Naive thymus-derived CD8-positive, alpha-beta T cell (primary cell): ENCODE data around the gene MAB21L1. TPM values are rescaled to one million over a fixed set of nuclear protein-coding genes. Genes with fewer than 3 reads are reported as not detected.

ENCODE experiments used
- ATAC-seq, 2 donors: fragments of 150-1000 bp; cut with Tn5 transposase in 1 of 2; sonication (Bioruptor Pico), chemical (Tn5 transposase) in 1 of 2; 1 replicate in 1 of 2; 2 replicates in 1 of 2; pipeline ENCODE4 v1.10.0; 2021; ENCODE audit warnings: mild to moderate bottlenecking in 2 of 2, moderate library complexity in 2 of 2
- POLR2A ChIA-PET: fragments of 350-600 bp; sonication (Branson Sonifier 250); formaldehyde crosslinking; loops from one replicate; lab custom pipeline; 2021; ENCODE audit warnings: antibody characterized with exemption; lab: Charles Lee
- DNase-seq, 10 donors: peaks; one replicate each; pipeline versions ENCODE4 v3.0.0 to v3.0.0-alpha.2; 2020 to 2022
- H3K27ac Mint-ChIP-seq, 10 donors: one replicate each; pipeline ENCODE4 v1.8.0; 2020 to 2022; ENCODE audit warnings: mild to moderate bottlenecking in 10 of 10, mixed read lengths in 10 of 10, moderate library complexity in 4 of 10, inconsistent platforms in 1 of 10
- H3K27me3 Mint-ChIP-seq, 5 donors: one replicate each; pipeline ENCODE4 v1.8.0; 2021 to 2022; ENCODE audit warnings: mixed read lengths in 5 of 5
- H3K36me3 Mint-ChIP-seq, 3 donors: one replicate each; pipeline ENCODE4 v1.8.0; 2020 to 2022; ENCODE audit warnings: mixed read lengths in 3 of 3, mild to moderate bottlenecking in 2 of 3, inconsistent platforms in 1 of 3
- H3K4me1 Mint-ChIP-seq, 4 donors: one replicate each; pipeline ENCODE4 v1.8.0; 2021 to 2022; ENCODE audit warnings: mixed read lengths in 4 of 4
- H3K4me3 Mint-ChIP-seq, 10 donors: one replicate each; pipeline ENCODE4 v1.8.0; 2020 to 2022; ENCODE audit warnings: mild to moderate bottlenecking in 10 of 10, mixed read lengths in 10 of 10, moderate library complexity in 6 of 10, inconsistent platforms in 1 of 10
- H3K9me3 Mint-ChIP-seq, 9 donors: one replicate each; pipeline ENCODE4 v1.8.0; 2020 to 2022; ENCODE audit warnings: mixed read lengths in 9 of 9, mild to moderate bottlenecking in 3 of 9, inconsistent platforms in 1 of 9, moderate library complexity in 1 of 9
- polyA plus RNA-seq, 3 donors: library from polyadenylated mRNA; unstranded; fragments of 300-500 nt; fragmentation: Illumina TruSeq; gene quantifications; one replicate each; pipeline ENCODE4 v1.2.3, GENCODE V29; 2021
- total RNA-seq, 8 experiments: library from RNA in 2 of 8; stranded (reverse) in 2 of 8; gene quantifications; one replicate each; pipeline ENCODE4 v1.2.3 and lab custom pipeline; 2021 to 2026

The MAB21L1 gene
- total and polyA plus RNA-seq, 5 experiments from 2014 or later: not detected

DNA sequence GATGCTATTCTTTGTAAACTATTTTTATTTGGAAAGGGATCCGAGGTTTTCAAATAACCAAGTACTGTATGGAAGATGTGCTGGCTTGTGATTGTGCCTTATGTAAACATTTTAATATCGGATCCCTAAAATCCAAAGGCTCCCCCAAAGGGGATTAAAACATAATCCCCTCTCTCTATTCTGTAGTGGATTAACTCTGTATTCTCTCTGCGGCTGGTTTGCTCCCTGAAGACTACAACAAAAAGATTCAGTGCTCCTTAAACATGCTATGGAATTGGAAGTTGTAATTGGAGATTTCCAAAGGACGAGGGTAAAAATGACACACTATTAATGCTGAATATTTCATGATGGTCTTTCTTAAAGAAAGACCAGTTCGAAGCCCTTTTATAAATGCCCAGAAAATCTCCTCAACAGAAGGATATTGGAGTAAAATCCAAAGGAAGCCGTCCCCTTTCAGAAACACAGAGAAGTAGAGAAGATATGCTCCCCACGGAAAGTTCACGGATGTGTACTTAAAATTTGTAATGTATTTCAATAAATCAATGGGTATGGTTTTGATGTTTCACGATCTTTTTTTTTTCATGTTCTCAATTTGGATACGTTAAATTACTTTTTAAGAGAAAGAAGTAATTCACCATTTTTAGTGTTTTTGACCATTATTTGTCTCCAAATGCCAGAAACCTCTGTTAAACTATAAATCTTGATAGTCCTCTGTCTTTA is 6.5 kb downstream of the MAB21L1 start:
- Mint-ChIP-seq H3K27ac (no peak overlapping the region), H3K4me3 (peak overlapping the region in 3 of 10 donors; percentile 36 to 65 (median 40)), H3K4me1 (peaks cover 0 to 25% (median 16%) of the 10 kb centered on the region in 4 donors), H3K36me3 (peaks cover 15 to 33% (median 16%) of the 10 kb centered on the region in 3 donors), H3K27me3 (peaks cover 29 to 62% (median 47%) of the 10 kb centered on the region in 5 donors), H3K9me3 (peaks cover 0 to 54% (median 25%) of the 10 kb centered on the region in 9 donors)
- DNase-seq (no peak), ATAC-seq (no peak)
- POLR2A ChIA-PET: no interaction called here

DNA sequence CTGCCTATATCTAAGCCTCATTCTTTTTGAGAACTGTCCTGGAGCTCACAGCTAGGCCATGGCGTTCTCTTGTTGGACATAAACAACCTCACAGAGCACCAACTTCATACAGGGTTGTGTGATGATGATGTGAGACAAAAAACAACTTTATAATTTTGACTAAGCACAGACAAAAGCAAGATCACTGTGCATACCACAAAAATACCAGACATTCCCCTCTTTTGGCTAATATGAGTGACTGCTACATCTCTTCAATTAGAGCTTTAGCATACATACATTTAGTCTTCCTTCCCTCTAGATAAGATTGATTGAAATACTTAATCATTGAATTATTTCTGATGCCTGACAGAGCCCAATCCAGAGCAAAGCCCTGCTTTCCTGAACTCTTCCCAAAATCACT is 8.3 kb downstream of the MAB21L1 start:
- Mint-ChIP-seq H3K4me3 (no peak overlapping the region), H3K36me3 (peaks cover 13 to 21% (median 19%) of the 10 kb centered on the region in 3 donors), H3K27me3 (peaks cover 33 to 58% (median 51%) of the 10 kb centered on the region in 5 donors), H3K27ac (no peak overlapping the region), H3K4me1 (peaks cover 0 to 20% (median 9%) of the 10 kb centered on the region in 4 donors), H3K9me3 (peaks cover 0 to 46% (median 24%) of the 10 kb centered on the region in 9 donors)
- DNase-seq: no peak
- ATAC-seq: no peak
- POLR2A ChIA-PET: no interaction called here

DNA sequence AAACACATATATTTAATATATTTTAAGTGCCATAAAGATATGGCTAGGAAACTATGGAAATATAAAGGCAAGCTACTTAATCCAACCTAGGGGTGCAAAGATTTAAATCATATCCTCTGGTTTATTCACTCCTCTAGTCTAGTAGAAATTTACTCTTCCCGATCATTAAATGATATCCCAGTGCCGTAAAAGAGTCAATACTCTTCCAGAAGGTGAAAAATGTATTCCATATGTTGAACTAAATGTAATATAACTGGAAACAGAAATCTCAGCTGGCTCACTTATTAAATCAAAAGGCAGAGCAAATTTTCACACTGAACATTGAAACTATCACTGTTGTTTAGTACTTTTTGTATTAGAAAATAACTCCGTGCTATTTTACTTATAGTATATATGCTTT is 11.1 kb downstream of the MAB21L1 start:
- Mint-ChIP-seq H3K4me1 (peaks cover 0 to 7% (median 3%) of the 10 kb centered on the region in 4 donors), H3K4me3 (no peak overlapping the region), H3K36me3 (peaks cover 21 to 30% (median 29%) of the 10 kb centered on the region in 3 donors), H3K27ac (no peak overlapping the region), H3K9me3 (peaks cover 0 to 26% (median 17%) of the 10 kb centered on the region in 9 donors), H3K27me3 (peaks cover 24 to 54% (median 35%) of the 10 kb centered on the region in 5 donors)
- POLR2A ChIA-PET: no interaction called here
- ATAC-seq (no peak), DNase-seq (no peak)

DNA sequence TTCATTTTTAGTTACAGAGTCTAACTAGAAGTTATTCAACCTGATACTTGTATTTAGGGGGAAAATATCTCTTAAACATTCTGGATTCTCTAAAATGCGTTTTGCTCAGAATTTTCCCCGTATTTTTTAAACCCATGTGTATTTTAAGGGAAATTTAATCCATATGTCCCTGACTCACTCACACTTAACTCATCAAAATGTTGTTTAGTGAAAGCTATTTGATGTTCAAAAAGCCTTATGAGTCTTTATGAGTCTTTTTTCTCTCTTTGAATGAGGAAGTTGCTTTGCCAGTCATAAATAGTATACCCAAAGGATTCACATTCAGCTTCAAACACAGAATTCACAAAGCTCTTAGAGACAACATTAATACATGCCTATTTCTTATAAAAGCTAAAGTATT is 16.4 kb downstream of the MAB21L1 start:
- no peak for DNase-seq
- H3K9me3 Mint-ChIP-seq: peaks cover 0 to 7% (median 0%) of the 10 kb centered on the region in 9 donors
- no peak overlapping the region for H3K4me3 Mint-ChIP-seq
- POLR2A ChIA-PET: no interaction called here
- ATAC-seq: no peak
- peaks cover 7 to 33% (median 15%) of the 10 kb centered on the region in 5 donors for H3K27me3 Mint-ChIP-seq
- H3K36me3 Mint-ChIP-seq: peaks cover 24 to 40% (median 24%) of the 10 kb centered on the region in 3 donors
- H3K27ac Mint-ChIP-seq: no peak overlapping the region
- H3K4me1 Mint-ChIP-seq: no peaks in the 10 kb centered on the region

DNA sequence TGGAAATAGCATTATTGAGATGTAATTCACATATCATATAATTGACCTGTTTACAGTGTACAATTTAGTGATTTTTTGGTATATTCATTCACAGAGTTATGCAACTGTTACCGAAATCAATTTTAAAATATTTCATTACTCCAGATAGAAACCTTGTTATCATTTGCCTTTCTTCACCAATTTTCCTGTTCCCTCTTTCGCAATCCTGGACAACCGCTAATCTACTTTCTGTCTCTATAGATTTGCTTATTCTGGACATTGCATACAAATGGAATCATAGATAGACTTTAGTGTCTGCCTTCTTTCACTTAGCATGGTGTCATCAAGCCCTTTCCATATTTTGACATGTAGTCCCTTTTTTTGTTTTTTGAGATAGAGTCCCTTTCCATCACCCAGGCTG is 19.2 kb downstream of the MAB21L1 start:
- Mint-ChIP-seq H3K4me3 (no peak overlapping the region), H3K27ac (no peak overlapping the region), H3K9me3 (peaks cover 0 to 5% (median 0%) of the 10 kb centered on the region in 9 donors), H3K36me3 (peaks cover 26 to 43% (median 28%) of the 10 kb centered on the region in 3 donors), H3K27me3 (peaks cover 0 to 8% (median 3%) of the 10 kb centered on the region in 5 donors), H3K4me1 (no peaks in the 10 kb centered on the region)
- DNase-seq: no peak
- POLR2A ChIA-PET: no interaction called here
- no peak for ATAC-seq

DNA sequence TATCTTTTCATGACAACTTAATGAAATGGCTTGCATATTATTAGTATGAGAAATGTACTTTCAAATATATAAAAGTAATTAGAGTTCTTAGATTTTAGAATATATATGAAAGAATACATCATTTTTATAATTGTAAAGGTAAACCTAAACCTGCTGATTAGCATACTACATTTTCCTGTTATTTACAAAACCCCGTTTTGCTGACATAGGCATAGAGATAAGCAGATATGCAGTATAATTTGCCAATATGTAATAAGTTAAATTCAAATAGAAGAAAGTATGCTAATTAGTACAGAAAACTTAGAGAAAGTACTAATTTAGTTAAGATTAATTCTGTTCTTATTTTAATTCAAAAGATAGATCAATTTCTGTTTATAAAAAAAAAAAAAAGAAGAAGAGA is 21.5 kb downstream of the MAB21L1 start:
- H3K36me3 Mint-ChIP-seq: peaks cover 22 to 40% (median 27%) of the 10 kb centered on the region in 3 donors

DNA sequence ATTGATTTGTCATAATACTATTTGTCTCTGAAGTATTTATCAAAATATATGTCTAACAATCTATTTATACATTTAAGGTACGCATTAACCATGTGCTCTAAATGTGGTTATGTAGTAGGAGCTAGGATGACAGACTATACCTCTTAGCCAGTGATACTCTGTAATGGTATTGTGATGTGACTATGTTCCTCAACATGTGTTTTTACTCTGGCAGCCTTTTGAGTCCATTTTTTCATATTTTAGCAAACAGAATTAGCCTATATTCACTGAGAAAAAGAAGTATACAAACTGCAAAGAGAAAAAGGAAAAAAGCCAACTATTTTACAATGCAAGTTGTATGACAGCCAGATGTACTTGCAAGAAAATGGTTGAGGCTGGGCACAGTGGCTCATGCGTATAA is 26.7 kb downstream of the MAB21L1 start:
- peaks cover 0 to 2% (median 0%) of the 10 kb centered on the region in 4 donors for H3K4me1 Mint-ChIP-seq
- no peak overlapping the region for H3K27ac Mint-ChIP-seq
- H3K4me3 Mint-ChIP-seq: no peak overlapping the region
- peaks cover 0 to 2% (median 0%) of the 10 kb centered on the region in 9 donors for H3K9me3 Mint-ChIP-seq
- DNase-seq (no peak), ATAC-seq (no peak)
- no peaks in the 10 kb centered on the region for H3K27me3 Mint-ChIP-seq
- POLR2A ChIA-PET: no interaction called here
- H3K36me3 Mint-ChIP-seq: peaks cover 15 to 21% (median 15%) of the 10 kb centered on the region in 3 donors

More for the DNA sequence above, 21.5 kb downstream of the MAB21L1 start:
- ATAC-seq: no peak
- no peaks in the 10 kb centered on the region for H3K4me1 Mint-ChIP-seq
- POLR2A ChIA-PET: no interaction called here
- H3K9me3 Mint-ChIP-seq: peaks cover 0 to 3% (median 0%) of the 10 kb centered on the region in 9 donors
- DNase-seq: no peak
- peaks cover 0 to 2% (median 0%) of the 10 kb centered on the region in 5 donors for H3K27me3 Mint-ChIP-seq
- H3K4me3 Mint-ChIP-seq: no peak overlapping the region
- no peak overlapping the region for H3K27ac Mint-ChIP-seq

DNA sequence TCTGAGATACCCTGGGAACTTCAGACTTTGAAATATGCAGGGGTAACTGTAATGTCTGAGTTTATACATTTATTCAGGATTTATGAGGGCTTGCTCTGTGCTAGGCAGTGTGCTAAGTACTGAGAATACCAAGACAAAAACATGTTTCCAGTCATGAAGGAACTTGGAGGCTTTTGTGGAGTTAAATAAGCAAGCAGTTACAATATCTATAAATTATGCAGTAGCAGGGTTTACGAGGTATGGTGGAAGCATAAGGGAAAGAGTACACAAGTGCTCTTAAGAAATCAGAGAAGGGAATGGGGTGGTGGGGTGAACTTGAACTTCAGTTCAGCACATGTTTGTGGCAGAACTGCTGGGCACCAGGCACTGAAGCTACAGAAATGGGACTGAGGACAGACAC is 28.0 kb downstream of the MAB21L1 start:
- Mint-ChIP-seq H3K36me3 (peaks cover 9 to 17% (median 14%) of the 10 kb centered on the region in 3 donors), H3K27me3 (no peaks in the 10 kb centered on the region), H3K27ac (no peak overlapping the region), H3K4me3 (no peak overlapping the region), H3K4me1 (peaks cover 0 to 2% (median 0%) of the 10 kb centered on the region in 4 donors), H3K9me3 (peaks cover 0 to 2% (median 0%) of the 10 kb centered on the region in 9 donors)
- POLR2A ChIA-PET: no interaction called here
- no peak for ATAC-seq
- no peak for DNase-seq
